GM15510 (cell line): ENCODE results near the gene FASTKD2.
A peak's percentile ranks its signal among the peaks of the same experiment; 100 is the strongest.

Experiments
- POLR2A ChIP-seq: IDR thresholded peaks from 3 replicates; pipeline ENCODE4 v1.6.1; 2011; ENCODE audit warnings: borderline replicate concordance; ENCODE audit not compliant: insufficient read length; ENCODE audit errors: extremely low read depth

Gene FASTKD2

GRCh38 chr2:206765242-206766056 is at the start of gene FASTKD2, which contains the start of gene MDH1B:
Gene FASTKD2, plus strand, starts transcription at chr2:206765606. Its CDS starts 1,088 bp downstream, at chr2:206766694.
Gene MDH1B, minus strand, starts transcription at chr2:206765328. Its CDS starts 57 bp downstream, at chr2:206765271.
- TF ChIP-seq POLR2A, result peak; percentile 72

GRCh38 chr2:206716623-206717022 is 48.8 kb upstream of the FASTKD2 start:
- TF ChIP-seq POLR2A, result no peak

GRCh38 chr2:206718296-206718695 is 47.1 kb upstream of the FASTKD2 start, which contains the start of gene DYTN:
Gene DYTN, minus strand, starts transcription at chr2:206718396. Its CDS starts 117 bp downstream, at chr2:206718279.
- no peak for TF ChIP-seq POLR2A

- TF ChIP-seq POLR2A, result no peak
These were observed 44.0 kb upstream of the FASTKD2 start for GRCh38 chr2:206721256-206721920.

- no peak for TF ChIP-seq POLR2A
These were observed 42.1 kb upstream of the FASTKD2 start for GRCh38 chr2:206723288-206723687.

GRCh38 chr2:206727287-206727686 is 38.1 kb upstream of the FASTKD2 start:
- no peak for TF ChIP-seq POLR2A

- no peak for TF ChIP-seq POLR2A
These were observed 36.9 kb upstream of the FASTKD2 start for GRCh38 chr2:206728277-206729199.

- no peak for TF ChIP-seq POLR2A
These were observed 32.1 kb upstream of the FASTKD2 start for GRCh38 chr2:206733341-206733740.

GRCh38 chr2:206736935-206737334 is 28.5 kb upstream of the FASTKD2 start:
- no peak for TF ChIP-seq POLR2A

- no peak for TF ChIP-seq POLR2A
These were observed 26.1 kb upstream of the FASTKD2 start for GRCh38 chr2:206739271-206739670.

- TF ChIP-seq POLR2A, result no peak
These were observed 24.6 kb upstream of the FASTKD2 start for GRCh38 chr2:206740800-206741199.

- TF ChIP-seq POLR2A, result no peak
These were observed 8.6 kb upstream of the FASTKD2 start for GRCh38 chr2:206756816-206757215.

- TF ChIP-seq POLR2A, result no peak
These were observed 649 bp upstream of the FASTKD2 start for GRCh38 chr2:206764673-206765241.
